Fibroblast of peridontal ligament (primary cell): ENCODE data around the gene CRAMP1.
A peak's percentile ranks its signal among the peaks of the same experiment; 100 is the strongest.

ENCODE experiments used
- DNase-seq: peaks from one replicate; pipeline ENCODE4 v3.0.0-alpha.2; 2010; ENCODE audit errors: extremely low read depth

Gene CRAMP1

GRCh38 chr16:1657841-1658240, 45.7 kb downstream of the CRAMP1 start:
- no peak for DNase-seq

GRCh38 chr16:1659031-1659430, 46.9 kb downstream of the CRAMP1 start:
- no peak for DNase-seq

GRCh38 chr16:1661826-1662225, 49.7 kb downstream of the CRAMP1 start:
- no peak for DNase-seq

GRCh38 chr16:1662543-1662942, 50.4 kb downstream of the CRAMP1 start:
- no peak for DNase-seq

- DNase-seq, result no peak
These were observed 53.7 kb downstream of the CRAMP1 start for GRCh38 chr16:1665829-1666228.

- no peak for DNase-seq
These were observed 54.2 kb downstream of the CRAMP1 start for GRCh38 chr16:1666316-1666715.

- no peak for DNase-seq
These were observed 55.1 kb downstream of the CRAMP1 start for GRCh38 chr16:1667271-1667670.

- no peak for DNase-seq
These were observed 55.8 kb downstream of the CRAMP1 start for GRCh38 chr16:1667916-1668315.

- no peak for DNase-seq
These were observed 56.6 kb downstream of the CRAMP1 start for GRCh38 chr16:1668612-1669319.

GRCh38 chr16:1669698-1670097, 57.5 kb downstream of the CRAMP1 start:
- DNase-seq, result no peak

GRCh38 chr16:1670371-1670770, 58.2 kb downstream of the CRAMP1 start:
- DNase-seq, result no peak

GRCh38 chr16:1670866-1671265, 58.7 kb downstream of the CRAMP1 start:
- no peak for DNase-seq

GRCh38 chr16:1673424-1674151, 61.4 kb downstream of the CRAMP1 start:
- DNase-seq, result no peak

GRCh38 chr16:1674306-1674705, 62.1 kb downstream of the CRAMP1 start:
- no peak for DNase-seq

GRCh38 chr16:1674751-1675664, 62.8 kb downstream of the CRAMP1 start:
- no peak for DNase-seq

GRCh38 chr16:1676661-1677060, 64.5 kb downstream of the CRAMP1 start:
- DNase-seq, result no peak

- no peak for DNase-seq
These were observed 65.2 kb downstream of the CRAMP1 start for GRCh38 chr16:1677339-1677738.

GRCh38 chr16:1677942-1678499, 65.9 kb downstream of the CRAMP1 start, which contains the start of gene JPT2:
TSS of gene JPT2 (plus strand) at chr16:1678279. CDS start at chr16:1678313, 34 bp downstream.
- DNase-seq, result peak; percentile 90

- DNase-seq, result peak; percentile 31
These were observed 66.4 kb downstream of the CRAMP1 start for GRCh38 chr16:1678500-1679098.

- no peak for DNase-seq
These were observed 68.2 kb downstream of the CRAMP1 start for GRCh38 chr16:1680361-1680760.

- no peak for DNase-seq
These were observed 68.9 kb downstream of the CRAMP1 start for GRCh38 chr16:1681032-1681431.
